Endodermal cell (in vitro differentiated cells): ENCODE data around the gene CCDC14. TPM values are rescaled to one million over a fixed set of nuclear protein-coding genes. Genes with fewer than 3 reads are reported as not detected.
"Not testable (repeated sequence)": the region's sequence is repeated elsewhere in the genome, so short reads cannot be mapped to it uniquely, and the experiment has no call there.

Experiments used
- DNase-seq: peaks from one replicate; pipeline ENCODE4 v3.0.0-alpha.2; 2017
- H3K27ac ChIP-seq: 2 replicates; pipeline ENCODE4 v1.5.1; 2013; ENCODE audit warnings: mild to moderate bottlenecking, low read depth, low read length, moderate library complexity
- H3K27me3 ChIP-seq: 2 replicates; pipeline ENCODE4 v1.6.1; 2013; ENCODE audit warnings: mild to moderate bottlenecking, low read length, moderate library complexity; ENCODE audit not compliant: insufficient read depth, control insufficient read depth, poor library complexity, severe bottlenecking
- H3K36me3 ChIP-seq: 2 replicates; pipeline ENCODE4 v1.7.0; 2013; ENCODE audit warnings: mild to moderate bottlenecking, low read length, moderate library complexity; ENCODE audit not compliant: control insufficient read depth, insufficient read depth
- H3K4me1 ChIP-seq: one replicate; pipeline ENCODE4 v1.7.0; 2013; ENCODE audit warnings: low read length; ENCODE audit not compliant: control insufficient read depth, insufficient read depth
- H3K4me3 ChIP-seq: 2 replicates; pipeline ENCODE4 v1.5.1; 2013; ENCODE audit warnings: mild to moderate bottlenecking, low read length, moderate library complexity
- H3K9ac ChIP-seq: 2 replicates; pipeline ENCODE4 v1.6.1; 2013; ENCODE audit warnings: mild to moderate bottlenecking, low read length, moderate library complexity; ENCODE audit not compliant: poor library complexity, severe bottlenecking; ENCODE audit errors: extremely low read depth
- H3K9me3 ChIP-seq: 2 replicates; pipeline ENCODE4 v1.6.1; 2013; ENCODE audit warnings: mild to moderate bottlenecking, low read length, moderate library complexity; ENCODE audit not compliant: control insufficient read depth
- H3K27ac Mint-ChIP-seq: 2 replicates; pipeline ENCODE4 v1.8.0; 2020; ENCODE audit warnings: mixed read lengths
- H3K27me3 Mint-ChIP-seq: 2 replicates; pipeline ENCODE4 v1.8.0; 2021; ENCODE audit warnings: mild to moderate bottlenecking, mixed read lengths; ENCODE audit not compliant: insufficient read depth
- H3K36me3 Mint-ChIP-seq: 2 replicates; pipeline ENCODE4 v1.8.0; 2020; ENCODE audit warnings: low read depth, mixed read lengths
- H3K4me1 Mint-ChIP-seq: 2 replicates; pipeline ENCODE4 v1.8.0; 2020; ENCODE audit warnings: mixed read lengths
- H3K4me3 Mint-ChIP-seq: 2 replicates; pipeline ENCODE4 v1.8.0; 2020; ENCODE audit warnings: mild to moderate bottlenecking, moderate library complexity, mixed read lengths
- H3K9me3 Mint-ChIP-seq: 2 replicates; pipeline ENCODE4 v1.8.0; 2020; ENCODE audit warnings: mild to moderate bottlenecking, mixed read lengths
- WGBS, 2 experiments: methylation state at CpG; one replicate each; pipeline versions ENCODE4 v1.1.5 to v1.1.7; 2013; ENCODE audit warnings: missing lambda C conversion rate in 2 of 2, mixed read lengths in 1 of 2; ENCODE audit not compliant: insufficient coverage in 1 of 2, insufficient read length in 1 of 2; 5-methylcytosine and 5-hydroxymethylcytosine counted together
- long read RNA-seq, 4 experiments: library from polyadenylated mRNA in 2 of 4; library from RNA in 1 of 4; library from capped mRNA in 1 of 4; stranded (forward) in 3 of 4; unstranded in 1 of 4; transcript quantifications; one replicate each; pipeline ENCODE4 v2.0.0, GENCODE V29; 2020 to 2021; ENCODE audit warnings: inconsistent platforms in 1 of 4
- polyA plus RNA-seq, 2 experiments: library from polyadenylated mRNA; stranded (reverse); fragments of 50-300 nt; gene quantifications; one replicate each; pipeline ENCODE4 v1.2.3, GENCODE V29; 2013
- total RNA-seq, 2 donors: library from RNA; stranded (reverse); fragmentation: NEBNext Ultra II Directional in 1 of 2; extraction: Animal tissue kit (Norgen Biotek cat#: 25700) in 1 of 2; gene quantifications; 2 replicates in 1 of 2; 3 replicates in 1 of 2; pipeline ENCODE4 v1.2.1, GENCODE V29; 2021
- TF ChIP-seq, protein P1 (sequence below): fragments of 200-600 bp; sonication (generic); conservative IDR thresholded peaks from 2 replicates; pipeline ENCODE4 v1.5.0; 2021; ENCODE audit warnings: antibody characterized with exemption, mild to moderate bottlenecking

CCDC14 gene, protein sequence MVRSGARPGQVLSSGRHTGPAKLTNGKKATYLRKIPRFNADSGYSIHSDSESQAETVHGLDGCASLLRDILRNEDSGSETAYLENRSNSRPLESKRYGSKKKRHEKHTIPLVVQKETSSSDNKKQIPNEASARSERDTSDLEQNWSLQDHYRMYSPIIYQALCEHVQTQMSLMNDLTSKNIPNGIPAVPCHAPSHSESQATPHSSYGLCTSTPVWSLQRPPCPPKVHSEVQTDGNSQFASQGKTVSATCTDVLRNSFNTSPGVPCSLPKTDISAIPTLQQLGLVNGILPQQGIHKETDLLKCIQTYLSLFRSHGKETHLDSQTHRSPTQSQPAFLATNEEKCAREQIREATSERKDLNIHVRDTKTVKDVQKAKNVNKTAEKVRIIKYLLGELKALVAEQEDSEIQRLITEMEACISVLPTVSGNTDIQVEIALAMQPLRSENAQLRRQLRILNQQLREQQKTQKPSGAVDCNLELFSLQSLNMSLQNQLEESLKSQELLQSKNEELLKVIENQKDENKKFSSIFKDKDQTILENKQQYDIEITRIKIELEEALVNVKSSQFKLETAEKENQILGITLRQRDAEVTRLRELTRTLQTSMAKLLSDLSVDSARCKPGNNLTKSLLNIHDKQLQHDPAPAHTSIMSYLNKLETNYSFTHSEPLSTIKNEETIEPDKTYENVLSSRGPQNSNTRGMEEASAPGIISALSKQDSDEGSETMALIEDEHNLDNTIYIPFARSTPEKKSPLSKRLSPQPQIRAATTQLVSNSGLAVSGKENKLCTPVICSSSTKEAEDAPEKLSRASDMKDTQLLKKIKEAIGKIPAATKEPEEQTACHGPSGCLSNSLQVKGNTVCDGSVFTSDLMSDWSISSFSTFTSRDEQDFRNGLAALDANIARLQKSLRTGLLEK
- total RNA-seq = 10 to 100 TPM; 88.3 to 99.4 TPM
- polyA plus RNA-seq (2013, experiment 1 of 2) = 121 TPM
- 111 TPM for polyA plus RNA-seq (2013, experiment 2 of 2)
- long read RNA-seq, experiment 1, partial matches to known transcripts = 10 of 26 reads
- long read RNA-seq, experiment 1, other reads (novel, unspliced or antisense) = 14 of 26 reads
- long read RNA-seq, experiment 2, full-length matches to known transcripts = 37 of 120 reads
- long read RNA-seq, experiment 2, partial matches to known transcripts = 25 of 120 reads
- long read RNA-seq, experiment 2, other reads (novel, unspliced or antisense) = 58 of 120 reads
- long read RNA-seq, experiment 3, full-length matches to known transcripts = 22 of 88 reads
- long read RNA-seq, experiment 3, partial matches to known transcripts = 12 of 88 reads
- long read RNA-seq, experiment 3, other reads (novel, unspliced or antisense) = 54 of 88 reads
- long read RNA-seq, experiment 4, full-length matches to known transcripts = 1 of 14 reads
- long read RNA-seq, experiment 4, partial matches to known transcripts = 7 of 14 reads
- long read RNA-seq, experiment 4, other reads (novel, unspliced or antisense) = 6 of 14 reads

DNA sequence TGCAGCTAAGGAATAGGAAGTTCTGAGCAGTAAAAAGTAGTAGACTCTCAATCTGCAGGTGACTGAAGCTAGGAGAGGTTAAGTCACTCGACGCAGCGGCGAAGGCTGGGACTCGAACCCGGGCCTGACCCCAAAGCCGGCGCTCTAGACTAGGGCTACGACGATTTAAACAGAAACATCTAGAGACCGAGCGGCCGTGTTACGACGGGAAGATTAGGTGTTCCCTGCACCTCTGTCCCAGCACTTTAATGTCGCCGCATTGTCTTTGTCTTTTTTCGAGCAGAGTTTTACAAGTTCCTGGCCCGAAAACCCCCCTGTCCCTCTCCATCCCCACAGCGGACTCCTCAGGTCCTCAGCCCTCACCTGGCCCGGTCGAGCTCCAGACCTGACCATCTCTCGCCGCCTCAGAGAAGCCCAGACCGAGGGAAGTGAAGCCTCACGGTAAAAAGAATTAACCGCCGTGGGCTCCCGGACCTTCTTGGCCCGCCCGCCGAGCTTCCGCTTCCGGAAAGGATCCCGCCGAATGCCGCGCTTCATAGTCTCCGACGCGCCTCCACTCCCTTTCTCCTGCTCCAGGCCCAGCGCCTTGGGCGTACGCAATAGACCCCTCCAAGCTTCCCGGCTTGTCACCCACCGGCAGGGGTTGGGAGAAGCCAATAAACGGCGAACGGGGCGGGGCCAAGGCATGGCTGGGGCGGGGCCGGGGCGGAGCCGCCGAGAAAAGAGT is at the start of gene CCDC14:
Gene CCDC14 (minus strand): TSS at position 449 of the 727 bp plus-strand sequence. CDS start 56 bp downstream, at position 393.
- DNase-seq = peak; percentile 100
- Histone ChIP-seq H3K4me3 (peak within 1 kb of the TSS; percentile 84), H3K36me3 (peaks cover 10% of the 10 kb centered on the region), H3K9ac (peak within 1 kb of the TSS; percentile 95), H3K27ac (peak within 1 kb of the TSS; percentile 90), H3K4me1 (no peaks in the 10 kb centered on the region), H3K27me3 (peaks cover 26% of the 10 kb centered on the region), H3K9me3 (no peaks in the 10 kb centered on the region)
- H3K27me3 Mint-ChIP-seq = peaks cover 30% of the 10 kb centered on the region
- 0% methylated on average over 33 to 55 of the region's 55 CpGs for WGBS, 2 experiments
- TF ChIP-seq, protein P1, sequence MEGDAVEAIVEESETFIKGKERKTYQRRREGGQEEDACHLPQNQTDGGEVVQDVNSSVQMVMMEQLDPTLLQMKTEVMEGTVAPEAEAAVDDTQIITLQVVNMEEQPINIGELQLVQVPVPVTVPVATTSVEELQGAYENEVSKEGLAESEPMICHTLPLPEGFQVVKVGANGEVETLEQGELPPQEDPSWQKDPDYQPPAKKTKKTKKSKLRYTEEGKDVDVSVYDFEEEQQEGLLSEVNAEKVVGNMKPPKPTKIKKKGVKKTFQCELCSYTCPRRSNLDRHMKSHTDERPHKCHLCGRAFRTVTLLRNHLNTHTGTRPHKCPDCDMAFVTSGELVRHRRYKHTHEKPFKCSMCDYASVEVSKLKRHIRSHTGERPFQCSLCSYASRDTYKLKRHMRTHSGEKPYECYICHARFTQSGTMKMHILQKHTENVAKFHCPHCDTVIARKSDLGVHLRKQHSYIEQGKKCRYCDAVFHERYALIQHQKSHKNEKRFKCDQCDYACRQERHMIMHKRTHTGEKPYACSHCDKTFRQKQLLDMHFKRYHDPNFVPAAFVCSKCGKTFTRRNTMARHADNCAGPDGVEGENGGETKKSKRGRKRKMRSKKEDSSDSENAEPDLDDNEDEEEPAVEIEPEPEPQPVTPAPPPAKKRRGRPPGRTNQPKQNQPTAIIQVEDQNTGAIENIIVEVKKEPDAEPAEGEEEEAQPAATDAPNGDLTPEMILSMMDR = no peak
- peak within 1 kb of the TSS; percentile 99 for H3K27ac Mint-ChIP-seq
- peak within 1 kb of the TSS; percentile 98 for H3K4me3 Mint-ChIP-seq
- H3K4me1 Mint-ChIP-seq = peaks cover 28% of the 10 kb centered on the region
- no peaks in the 10 kb centered on the region for H3K9me3 Mint-ChIP-seq
- peaks cover under 1% of the 10 kb centered on the region for H3K36me3 Mint-ChIP-seq

DNA sequence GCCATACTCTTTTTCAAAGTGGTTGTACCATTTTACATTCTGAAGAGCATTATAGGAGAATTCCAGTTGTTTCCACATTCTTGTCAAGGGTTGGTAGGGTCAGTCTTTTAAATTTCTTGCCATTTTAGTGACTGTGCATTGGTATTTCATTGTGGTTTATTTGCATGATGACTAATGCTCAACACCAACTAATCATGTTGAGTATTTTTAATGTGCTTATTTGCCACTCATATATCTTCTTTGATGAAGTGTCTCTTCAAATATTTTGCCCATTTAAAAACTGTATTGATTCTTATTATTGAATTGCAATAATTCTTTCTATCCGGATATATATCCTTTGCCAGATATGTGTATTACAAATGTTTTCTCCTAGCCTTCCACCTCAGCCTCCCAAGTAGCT is 47.3 kb upstream of the CCDC14 start:
- H3K9me3 ChIP-seq, H3K36me3 Mint-ChIP-seq, DNase-seq, H3K4me3 ChIP-seq, H3K4me3 Mint-ChIP-seq, H3K27ac Mint-ChIP-seq, H3K4me1 Mint-ChIP-seq, H3K4me1 ChIP-seq, H3K36me3 ChIP-seq, H3K9me3 Mint-ChIP-seq, H3K27ac ChIP-seq, H3K9ac ChIP-seq: not testable (repeated sequence)
- H3K27me3 ChIP-seq = peaks cover 71% of the 10 kb centered on the region
- 100% methylated on average over 1 of the region's 1 CpG; no CpG with 5 or more reads in 1 of the 2 experiments for WGBS, 2 experiments
- H3K27me3 Mint-ChIP-seq = peaks cover 63% of the 10 kb centered on the region

DNA sequence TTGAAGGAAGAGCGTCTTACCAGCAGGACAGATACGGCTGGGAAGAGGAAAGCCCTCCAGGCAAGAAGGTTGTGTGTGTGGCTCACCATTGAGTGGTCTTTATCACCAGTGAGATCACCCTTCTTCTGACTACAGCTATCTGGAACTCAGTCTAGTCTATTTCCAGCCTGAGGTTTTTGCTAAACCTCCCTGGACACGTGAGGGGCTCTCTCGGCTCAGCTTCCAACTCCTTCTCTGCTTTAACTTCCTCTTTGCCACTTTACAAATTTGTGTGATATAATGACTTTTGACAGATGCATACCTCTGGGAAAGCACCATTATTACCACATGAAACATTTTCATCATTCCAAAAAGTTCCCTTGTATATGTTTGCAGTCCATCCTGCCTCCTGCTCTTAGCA is 46.2 kb upstream of the CCDC14 start:
- no peak overlapping the region for H3K9ac ChIP-seq

DNA sequence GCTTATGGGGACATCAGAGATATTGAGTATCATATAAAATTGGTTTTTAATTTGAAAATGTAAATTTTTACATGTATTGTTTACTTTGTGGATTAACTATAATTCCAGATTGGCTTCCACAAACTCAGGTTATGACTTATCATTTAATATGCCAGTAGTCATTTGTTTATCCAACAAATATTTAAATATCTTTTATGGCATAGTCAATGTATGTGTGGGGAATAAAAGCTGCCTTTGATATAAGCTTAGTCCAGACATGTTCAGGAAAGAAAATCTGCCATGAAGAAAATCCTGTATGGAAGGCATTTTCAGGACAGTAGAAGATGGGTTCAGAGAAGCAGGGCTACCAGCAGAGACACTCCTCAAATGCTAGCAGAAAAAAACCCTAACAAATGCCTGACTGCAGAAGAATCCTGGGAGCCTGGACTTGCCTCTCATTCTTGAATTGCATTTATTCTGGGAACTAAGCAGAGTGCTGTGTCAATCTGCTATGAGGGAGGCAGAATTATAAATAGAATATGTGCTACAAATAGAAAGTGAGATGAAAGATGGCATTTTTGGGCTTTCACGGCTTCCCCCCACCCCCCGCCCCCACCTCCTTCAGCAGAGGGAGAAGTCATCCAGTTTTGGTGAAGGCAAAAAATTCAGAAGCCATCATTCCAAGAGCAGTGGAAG is 41.5 kb upstream of the CCDC14 start:
- H3K27me3 ChIP-seq = peaks cover 84% of the 10 kb centered on the region
- H3K9me3 ChIP-seq, H3K27ac Mint-ChIP-seq, H3K9ac ChIP-seq, DNase-seq, H3K36me3 ChIP-seq, H3K36me3 Mint-ChIP-seq, H3K4me3 ChIP-seq, H3K4me1 Mint-ChIP-seq, H3K9me3 Mint-ChIP-seq, H3K4me1 ChIP-seq, H3K27ac ChIP-seq, H3K4me3 Mint-ChIP-seq: not testable (repeated sequence)
- peaks cover 74% of the 10 kb centered on the region for H3K27me3 Mint-ChIP-seq
- 100% methylated on average over 2 of the region's 2 CpGs; no CpG with 5 or more reads in 1 of the 2 experiments for WGBS, 2 experiments

More for the DNA sequence above, 46.2 kb upstream of the CCDC14 start:
- Mint-ChIP-seq H3K9me3 (no peaks in the 10 kb centered on the region), H3K27me3 (peaks cover 60% of the 10 kb centered on the region), H3K4me1 (no peaks in the 10 kb centered on the region), H3K27ac (no peak overlapping the region), H3K4me3 (no peak overlapping the region), H3K36me3 (no peaks in the 10 kb centered on the region)
- Histone ChIP-seq H3K27me3 (peaks cover 64% of the 10 kb centered on the region), H3K4me3 (no peak overlapping the region), H3K36me3 (no peaks in the 10 kb centered on the region), H3K27ac (no peak overlapping the region), H3K4me1 (no peaks in the 10 kb centered on the region), H3K9me3 (no peaks in the 10 kb centered on the region)
- TF ChIP-seq, protein P1 = no peak
- WGBS, 2 experiments = 80 to 85% methylated on average over 2 to 4 of the region's 4 CpGs
- DNase-seq = no peak
